Ovary (tissue), 9 donors: Measurements from ENCODE around the gene BCAN. TPM values are rescaled to one million over a fixed set of nuclear protein-coding genes. Genes with fewer than 3 reads are reported as not detected.

Experiments used
- DNase-seq, 5 donors: peaks; one replicate each; pipeline ENCODE4 v3.0.0-alpha.2; 2019 to 2020
- H3K27ac ChIP-seq, 2 donors: fragments of 200-600 bp; one replicate each; pipeline versions ENCODE4 v1.5.1 to v1.8.0; 2019 to 2022
- H3K27me3 ChIP-seq: fragments of 200-600 bp; one replicate; pipeline ENCODE4 v1.8.0; 2022
- H3K36me3 ChIP-seq: fragments of 200-600 bp; sonication (generic); one replicate; pipeline ENCODE4 v1.5.1; 2019
- H3K4me1 ChIP-seq: one replicate; pipeline ENCODE4 v1.8.1; 2013; ENCODE audit warnings: mild to moderate bottlenecking, moderate library complexity; ENCODE audit not compliant: insufficient read depth
- H3K4me3 ChIP-seq: fragments of 200-600 bp; sonication (generic); one replicate; pipeline ENCODE4 v1.5.1; 2017
- H3K9me3 ChIP-seq, 2 donors: fragments of 200-600 bp in 1 of 2; sonication (generic) in 1 of 2; one replicate each; pipeline versions ENCODE4 v1.5.1 to v1.8.1; 2013 to 2019; ENCODE audit warnings: mild to moderate bottlenecking in 1 of 2, moderate library complexity in 1 of 2
- CTCF ChIP-seq, 3 donors: fragments of 450-650 bp in 2 of 3; fragments of 200-600 bp in 1 of 3; IDR thresholded peaks; one replicate each; pipeline versions ENCODE4 v1.5.1 to v1.8.0; 2016 to 2022; ENCODE audit warnings: antibody characterized with exemption in 3 of 3, mild to moderate bottlenecking in 1 of 3
- EP300 ChIP-seq: sonication (generic); formaldehyde crosslinking; IDR thresholded peaks from one replicate; pipeline ENCODE4 v1.6.1; 2017; ENCODE audit warnings: antibody characterized with exemption
- POLR2A ChIP-seq: fragments of 450-650 bp; IDR thresholded peaks from one replicate; pipeline ENCODE4 v1.6.1; 2017; ENCODE audit warnings: antibody characterized with exemption, mild to moderate bottlenecking, moderate library complexity
- WGBS, 3 donors: extraction: QIAGEN DNeasy Blood & Tissue Kit in 1 of 3; methylation state at CpG; one replicate each; pipeline versions ENCODE4 v1.1.5 to v1.1.7; 2013 to 2017; 5-methylcytosine and 5-hydroxymethylcytosine counted together
- intact Hi-C, 4 donors: fragments of 100-400 bp; cut with DNase I; formaldehyde crosslinking; loops; one replicate each; pipeline versions ENCODE4 v1.11.0 to v1.15.1; 2022 to 2023
- polyA plus RNA-seq, 2 donors: library from polyadenylated mRNA; stranded (reverse); fragments of 200-250 nt in 1 of 2; fragments of 350-450 nt in 1 of 2; fragmentation: Illumina TruSeq in 1 of 2; extraction: RNeasy Lipid Tissue Mini Kit (QIAGEN cat#74804) in 1 of 2; gene quantifications; one replicate each; pipeline ENCODE4 v1.2.3, GENCODE V29; 2013 to 2014
- total RNA-seq, 7 donors: library from RNA; depleted of rRNA in 2 of 7; stranded (reverse); fragments of >200 nt in 2 of 7; fragmentation: NEBNext Ultra II Directional in 3 of 7; extraction: Animal tissue kit (Norgen Biotek cat#: 25700) in 3 of 7; gene quantifications; one replicate each; pipeline versions ENCODE4 v1.1.0 to v1.2.4, GENCODE V29; 2016 to 2023
- donor health status: DM: no; HTN: no; CAD: no; lungs with moderate emphysema.
- donor health status: DM: no; HTN: no; CAD: no.
- donor health status: Bipolar disorder and iron deficiency.
- donor health status: DM: yes; HTN: yes; CAD: no.
- donor health status: DM: no; HTN: no; CAD: no.
- donor health status: DM: yes; HTN: yes; CAD: no.

The BCAN gene
- total and polyA plus RNA-seq, 9 donors: 0.11 to 2.2 (median 0.39) TPM; not detected in 3

GRCh38 chr1:156662800-156663055 lies 20.8 kb downstream of the BCAN start:
- WGBS, 3 donors: 91 to 92% (median 92%) methylated on average over 5 of the region's 5 CpGs

GRCh38 chr1:156663178-156663577 lies 21.3 kb downstream of the BCAN start:
- H3K27me3 ChIP-seq: no peaks in the 10 kb centered on the region
- no peak for DNase-seq
- H3K4me1 ChIP-seq: no peaks in the 10 kb centered on the region
- intact Hi-C loops: no loop called here
- 28 to 49% (median 34%) methylated on average over 5 of the region's 5 CpGs for WGBS, 3 donors
- H3K36me3 ChIP-seq: no peaks in the 10 kb centered on the region
- no peak for TF ChIP-seq EP300
- no peak for TF ChIP-seq CTCF (IDR thresholded peaks at IDR 0.05)
- TF ChIP-seq POLR2A: no peak
- H3K4me3 ChIP-seq: no peak overlapping the region
- no peaks in the 10 kb centered on the region for H3K9me3 ChIP-seq
- H3K27ac ChIP-seq: peak overlapping the region in 1 of 2 donors; percentile 30

More at GRCh38 chr1:156662800-156663055, 20.8 kb downstream of the BCAN start:
- H3K27me3 ChIP-seq: no peaks in the 10 kb centered on the region
- no peak for DNase-seq
- intact Hi-C loops: no loop called here
- no peaks in the 10 kb centered on the region for H3K4me1 ChIP-seq
- TF ChIP-seq EP300: no peak
- TF ChIP-seq POLR2A: no peak
- no peak for TF ChIP-seq CTCF (IDR thresholded peaks at IDR 0.05)
- H3K27ac ChIP-seq: no peak overlapping the region
- H3K9me3 ChIP-seq: no peaks in the 10 kb centered on the region
- H3K4me3 ChIP-seq: no peak overlapping the region
- no peaks in the 10 kb centered on the region for H3K36me3 ChIP-seq

- DNase-seq: no peak
- no peak for TF ChIP-seq POLR2A
- no peak for TF ChIP-seq EP300
- no peak for TF ChIP-seq CTCF (IDR thresholded peaks at IDR 0.05)
- Histone ChIP-seq H3K27ac (peak overlapping the region in 1 of 2 donors; percentile 44), H3K9me3 (no peaks in the 10 kb centered on the region), H3K36me3 (no peaks in the 10 kb centered on the region), H3K4me3 (no peak overlapping the region), H3K4me1 (no peaks in the 10 kb centered on the region), H3K27me3 (no peaks in the 10 kb centered on the region)
- intact Hi-C loops: no loop called here
- WGBS, 3 donors: 57 to 75% (median 64%) methylated on average over 5 of the region's 5 CpGs
Observed at GRCh38 chr1:156664046-156664766, 22.3 kb downstream of the BCAN start.

- WGBS, 3 donors: 36 to 45% (median 37%) methylated on average over 16 of the region's 16 CpGs
- no peak overlapping the region for H3K4me3 ChIP-seq
- DNase-seq: no peak
Observed at GRCh38 chr1:156664767-156665411, 23.0 kb downstream of the BCAN start.

More at GRCh38 chr1:156664767-156665411, 23.0 kb downstream of the BCAN start:
- H3K27ac ChIP-seq: peak overlapping the region in 1 of 2 donors; percentile 44
- H3K36me3 ChIP-seq: no peaks in the 10 kb centered on the region
- H3K9me3 ChIP-seq: no peaks in the 10 kb centered on the region
- H3K4me1 ChIP-seq: no peaks in the 10 kb centered on the region
- no peak for TF ChIP-seq CTCF (IDR thresholded peaks at IDR 0.05)
- TF ChIP-seq EP300: no peak
- no peak for TF ChIP-seq POLR2A
- intact Hi-C loops: no loop called here
- no peaks in the 10 kb centered on the region for H3K27me3 ChIP-seq
